GM12878 (cell line): ENCODE measurements around the gene INTS6. TPM values are rescaled to one million over a fixed set of nuclear protein-coding genes. Genes with fewer than 3 reads are reported as not detected.

Experiments used
- ATAC-seq: fragments of 200-7000 bp; cut with Tn5 transposase; 3 replicates; pipeline ENCODE4 v1.9.1; 2020; ENCODE audit warnings: mild to moderate bottlenecking, moderate library complexity
- BruUV-seq: library from RNA; stranded (reverse); fragments of 400-500 nt; replicated peaks from 2 replicates; lab custom pipeline; 2021; lab: Mats Ljungman, UMichigan
- CTCF ChIA-PET: fragments of 300-600 bp; sonication (Branson Sonifier 250); formaldehyde crosslinking; extraction: SDS; loops from one replicate; lab custom pipeline; 2021; ENCODE audit warnings: inconsistent platforms; lab: Yijun Ruan, JAX
- POLR2A ChIA-PET: fragments of 350-600 bp; formaldehyde crosslinking; extraction: SDS; loops from one replicate; lab custom pipeline; 2021; ENCODE audit warnings: inconsistent platforms; lab: Charles Lee
- RAD21 ChIA-PET: fragments of 300-600 bp; sonication (Branson Sonifier 250); formaldehyde crosslinking; loops from one replicate; lab custom pipeline; 2023; ENCODE audit warnings: antibody characterized with exemption; ENCODE audit not compliant: unreplicated experiment; lab: Charles Lee
- SMC1A ChIA-PET: fragments of 300-600 bp; sonication (Branson Sonifier 250); formaldehyde crosslinking; loops from one replicate; lab custom pipeline; 2023; ENCODE audit not compliant: unreplicated experiment, uncharacterized antibody; lab: Charles Lee
- DNase-seq: peaks from one replicate; pipeline ENCODE4 v3.0.0-alpha.2; 2011; ENCODE audit warnings: low read depth, low spot score
- FAIRE-seq: peaks from 3 replicates; lab custom pipeline; 2011; peaks lifted over from hg19 to GRCh38; lab: Jason Lieb, UNC
- H2AFZ ChIP-seq: 2 replicates; pipeline ENCODE4 v1.6.0; 2011; ENCODE audit warnings: low read depth, low read length, control low read depth; ENCODE audit not compliant: control insufficient read depth
- H3K27ac ChIP-seq: 2 replicates; pipeline ENCODE4 v1.5.1; 2011; ENCODE audit warnings: control low read depth; ENCODE audit not compliant: control insufficient read depth, insufficient read depth
- H3K27me3 ChIP-seq, 2 experiments: replicated peaks in 1 of 2; 2 replicates each; pipeline versions ENCODE4 v1.6.0 to v1.6.1; 2011; ENCODE audit warnings: low read length in 1 of 2; ENCODE audit not compliant: control insufficient read depth in 2 of 2, insufficient read depth in 2 of 2
- H3K36me3 ChIP-seq, 2 experiments: 2 replicates each; pipeline ENCODE4 v1.5.1; 2011; ENCODE audit warnings: low read length in 1 of 2; ENCODE audit not compliant: control insufficient read depth in 2 of 2, insufficient read depth in 2 of 2
- H3K4me1 ChIP-seq: 2 replicates; pipeline ENCODE4 v1.6.1; 2011; ENCODE audit warnings: mild to moderate bottlenecking, low read length, moderate library complexity, mixed read lengths; ENCODE audit not compliant: control insufficient read depth, insufficient read depth
- H3K4me2 ChIP-seq: 2 replicates; pipeline ENCODE4 v1.6.0; 2011; ENCODE audit warnings: control low read depth; ENCODE audit not compliant: control insufficient read depth, insufficient read depth
- H3K4me3 ChIP-seq: fragments of 200-600 bp; sonication (generic); 2 replicates; pipeline ENCODE4 v1.5.1; 2016
- H3K79me2 ChIP-seq: 2 replicates; pipeline ENCODE4 v1.6.0; 2011; ENCODE audit warnings: low read length; ENCODE audit not compliant: control insufficient read depth, insufficient read depth
- H3K9ac ChIP-seq: 2 replicates; pipeline ENCODE4 v1.8.0; 2011; ENCODE audit warnings: low read length, control low read depth, mixed read lengths; ENCODE audit not compliant: control insufficient read depth, insufficient read depth
- H3K9me3 ChIP-seq: replicated peaks from 3 replicates; pipeline ENCODE4 v1.5.1; 2011; ENCODE audit warnings: mild to moderate bottlenecking, low read length; ENCODE audit not compliant: control insufficient read depth, insufficient read depth
- H4K20me1 ChIP-seq: 2 replicates; pipeline ENCODE4 v1.6.0; 2011; ENCODE audit not compliant: control insufficient read depth, insufficient read depth
- ESRRA ChIP-seq: IDR thresholded peaks from 2 replicates; pipeline ENCODE4 v1.6.1; 2012; ENCODE audit warnings: mild to moderate bottlenecking, low read length, improper control_type of control experiment
- NR2C2 ChIP-seq: IDR thresholded peaks from 2 replicates; pipeline ENCODE4 v1.6.1; 2011; ENCODE audit warnings: borderline replicate concordance, low read depth; ENCODE audit not compliant: control insufficient read depth, insufficient read length
- NRF1 ChIP-seq: conservative IDR thresholded peaks from 2 replicates; pipeline ENCODE4 v1.6.1; 2011; ENCODE audit warnings: mild to moderate bottlenecking, low read depth, low read length, improper control_type of control experiment
- PRDM15 ChIP-seq: fragments of 450-650 bp; formaldehyde crosslinking; IDR thresholded peaks from 2 replicates; pipeline ENCODE4 v1.4.0; 2020; ENCODE audit warnings: mild to moderate bottlenecking, moderate library complexity
- RAD51 ChIP-seq: fragments of 450-650 bp; IDR thresholded peaks from 2 replicates; pipeline ENCODE4 v1.6.1; 2016; ENCODE audit warnings: moderate library complexity, mild to moderate bottlenecking, inconsistent platforms
- ZNF24 ChIP-seq: fragments of 450-650 bp; IDR thresholded peaks from 2 replicates; pipeline ENCODE4 v1.6.1; 2017; ENCODE audit warnings: antibody characterized with exemption, mild to moderate bottlenecking
- ZNF687 ChIP-seq: fragments of 450-650 bp; IDR thresholded peaks from 2 replicates; pipeline ENCODE4 v1.6.1; 2017; ENCODE audit warnings: mild to moderate bottlenecking, moderate library complexity
- WGBS: methylation state at CpG from one replicate; pipeline ENCODE4 v1.1.6; 2016; ENCODE audit warnings: low lambda C conversion rate; ENCODE audit not compliant: insufficient replicate concordance, insufficient coverage; ENCODE audit errors: missing lambda C conversion rate; 5-methylcytosine and 5-hydroxymethylcytosine counted together
- in situ Hi-C: fragments of 300-500 bp; cut with MboI; formaldehyde crosslinking; loops from 9 replicates; pipeline ENCODE4 v1.14.3; 2018; ENCODE audit warnings: mixed read lengths
- intact Hi-C: fragments of 100-400 bp; cut with micrococcal nuclease; formaldehyde crosslinking; loops from one replicate; pipeline ENCODE4 v1.14.2; 2022; ENCODE audit not compliant: unreplicated experiment
- polyA plus RNA-seq, 11 experiments: library from polyadenylated mRNA; depleted of rRNA in 4 of 11; unstranded in 6 of 11; stranded (reverse) in 5 of 11; fragments of >200 nt; fragmentation: Nextera tagmentation in 4 of 11; fragmentation: Illumina TruSeq in 1 of 11; extraction: Ambion mirVana in 4 of 11; extraction: Trizol in 1 of 11; gene quantifications; 1 replicate in 1 of 11; 2 replicates in 10 of 11; pipeline versions ENCODE4 v1.2.1 to v1.2.3, GENCODE V29; 2011 to 2016; ENCODE audit warnings: inconsistent platforms in 2 of 11, missing spikeins in 2 of 11, low read depth in 1 of 11
- total RNA-seq, 4 experiments: library from RNA; depleted of rRNA in 3 of 4; stranded (reverse); fragments of >200 nt in 3 of 4; fragmentation: Illumina TruSeq in 1 of 4; extraction: Trizol in 1 of 4; gene quantifications; 2 replicates each; pipeline versions ENCODE4 v1.2.1 to v1.2.3, GENCODE V29; 2013 to 2021

Gene INTS6
- total and polyA plus RNA-seq, 10 of the 15 experiments (the other 5 are each of a cell fraction or from before 2014, with no cell fraction given): 7.2 to 57.7 (median 30.9) TPM

GRCh38 chr13:51423766-51424165, 29.1 kb downstream of the INTS6 start (continued):
- TF ChIP-seq PRDM15 (CRISPR knock-in tag): no peak
- no peak for TF ChIP-seq ZNF24
- TF ChIP-seq, all 136 proteins: peak for 5

- ATAC-seq (no peak), DNase-seq (no peak), FAIRE-seq (no peak)
- Histone ChIP-seq H3K9me3 (no peaks in the 10 kb centered on the region), H3K4me1 (peaks cover 45% of the 10 kb centered on the region), H3K27ac (no peak overlapping the region), H3K9ac (no peak overlapping the region), H3K79me2 (peaks cover 85% of the 10 kb centered on the region), H3K27me3 (no peaks in the 10 kb centered on the region), H3K36me3 (peaks cover 0 to 16% of the 10 kb centered on the region in 2 experiments; a peak in 2 of 4 replicates), H4K20me1 (no peaks in the 10 kb centered on the region), H3K4me2 (peak overlapping the region; percentile 50), H3K4me3 (no peak overlapping the region), H2AFZ (peak overlapping the region; percentile 24; the same call in 1 of the 2 replicates)
- RAD21 ChIA-PET: interaction anchor here (0.7 to 3.0 kb wide), 4 partner anchors 10 to 376 kb away, joined by 3 to 17 read pairs (median 5); partner anchors contain the start of gene INTS6
- TF ChIP-seq NRF1: no peak
- TF ChIP-seq RAD51: peak; percentile 16; the same call in 1 of the 2 replicates
- TF ChIP-seq ESRRA: no peak
- TF ChIP-seq NR2C2: no peak
- TF ChIP-seq ZNF687: no peak
- in situ Hi-C loops (no loop called here), intact Hi-C loops (no loop called here)
- TSS peak; percentile 19 for BruUV-seq
- SMC1A ChIA-PET: interaction anchor here (1.0 to 2.9 kb wide), 4 partner anchors 8 to 31 kb away, joined by 3 to 13 read pairs (median 8); partner anchors contain the start of gene INTS6
- CTCF ChIA-PET: interaction anchor here (1.3 to 1.7 kb wide), 2 partner anchors 11 to 375 kb away, joined by 5 to 11 read pairs; no protein-coding TSS in a partner anchor
- POLR2A ChIA-PET: interaction anchor here (1.0 kb wide), 1 partner anchor 9 kb away, joined by 4 read pairs; no protein-coding TSS in a partner anchor
- 94% methylated on average over 1 of the region's 1 CpG for WGBS
Measured at GRCh38 chr13:51422484-51422883, 30.4 kb downstream of the INTS6 start.
